Mucosa of descending colon (tissue), 3 donors: Measurements from ENCODE around the gene PTPRN2. TPM values are rescaled to one million over a fixed set of nuclear protein-coding genes. Genes with fewer than 3 reads are reported as not detected.

ENCODE experiments used
- ATAC-seq: fragments of 200-7000 bp; cut with Tn5 transposase; one replicate; pipeline ENCODE4 v1.9.1; 2020; ENCODE audit warnings: mild to moderate bottlenecking, moderate library complexity
- DNase-seq, 3 donors: peaks; one replicate each; pipeline ENCODE4 v3.0.0-alpha.2; 2020
- H3K36me3 ChIP-seq: fragments of 200-600 bp; one replicate; pipeline ENCODE4 v1.8.0; 2021; ENCODE audit warnings: low read depth, mild to moderate bottlenecking
- H3K4me1 ChIP-seq: fragments of 200-600 bp; one replicate; pipeline ENCODE4 v1.8.0; 2021; ENCODE audit warnings: low read depth, mild to moderate bottlenecking
- H3K4me3 ChIP-seq: fragments of 200-600 bp; one replicate; pipeline ENCODE4 v1.8.0; 2021; ENCODE audit warnings: mild to moderate bottlenecking
- H3K9me3 ChIP-seq: fragments of 200-600 bp; one replicate; pipeline ENCODE4 v1.8.0; 2021; ENCODE audit warnings: mild to moderate bottlenecking
- intact Hi-C, 2 donors: fragments of 100-400 bp; cut with DNase I in 1 of 2; cut with micrococcal nuclease in 1 of 2; formaldehyde crosslinking; loops; one replicate each; pipeline versions ENCODE4 v1.11.0 to v1.11.1; 2022; cut with DNase I, micrococcal nuclease
- total RNA-seq, 3 donors: library from RNA; stranded (reverse); fragmentation: NEBNext Ultra II Directional in 2 of 3; extraction: Animal tissue kit (Norgen Biotek cat#: 25700) in 2 of 3; gene quantifications; one replicate each; pipeline versions ENCODE4 v1.2.1 to v1.2.4, GENCODE V29; 2021 to 2023
- TF ChIP-seq, protein P1 (sequence below): fragments of 200-600 bp; IDR thresholded peaks from one replicate; pipeline ENCODE4 v1.8.0; 2022; ENCODE audit warnings: antibody characterized with exemption, mild to moderate bottlenecking
- donor health status: DM: no; HTN: no; CAD: no; lungs with moderate emphysema.
- donor health status: DM: no; HTN: no; CAD: no.
- donor health status: DM: no; HTN: yes; CAD: no.

PTPRN2 gene
- total RNA-seq, 3 donors from 2014 or later = 12.5 to 28.0 (median 26.2) TPM

DNA sequence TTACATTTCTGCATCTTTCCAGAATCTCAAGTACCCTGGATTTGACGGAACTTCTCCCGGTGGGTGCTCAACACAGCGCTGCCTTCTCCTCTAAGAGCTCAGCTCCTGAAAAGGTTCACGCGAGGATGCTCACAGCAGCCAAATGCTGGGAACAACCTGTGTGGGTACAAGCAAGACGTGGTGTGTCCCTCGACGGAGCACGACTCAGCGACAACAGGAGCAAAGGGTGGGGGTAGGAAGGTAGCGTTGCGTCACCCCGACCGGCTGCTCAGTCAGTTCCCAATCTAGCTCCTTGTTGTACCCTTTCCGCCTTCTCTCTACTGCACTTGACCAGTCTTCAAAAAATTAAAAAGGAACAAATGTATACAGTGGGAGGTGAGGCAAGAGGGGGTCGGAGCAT, 117.3 kb downstream of the PTPRN2 start:
- DNase-seq (no peak), ATAC-seq (no peak)
- intact Hi-C loops = no loop called here
- Histone ChIP-seq H3K9me3 (no peaks in the 10 kb centered on the region), H3K4me1 (no peaks in the 10 kb centered on the region), H3K36me3 (no peaks in the 10 kb centered on the region), H3K4me3 (no peak overlapping the region)
- TF ChIP-seq, protein P1, sequence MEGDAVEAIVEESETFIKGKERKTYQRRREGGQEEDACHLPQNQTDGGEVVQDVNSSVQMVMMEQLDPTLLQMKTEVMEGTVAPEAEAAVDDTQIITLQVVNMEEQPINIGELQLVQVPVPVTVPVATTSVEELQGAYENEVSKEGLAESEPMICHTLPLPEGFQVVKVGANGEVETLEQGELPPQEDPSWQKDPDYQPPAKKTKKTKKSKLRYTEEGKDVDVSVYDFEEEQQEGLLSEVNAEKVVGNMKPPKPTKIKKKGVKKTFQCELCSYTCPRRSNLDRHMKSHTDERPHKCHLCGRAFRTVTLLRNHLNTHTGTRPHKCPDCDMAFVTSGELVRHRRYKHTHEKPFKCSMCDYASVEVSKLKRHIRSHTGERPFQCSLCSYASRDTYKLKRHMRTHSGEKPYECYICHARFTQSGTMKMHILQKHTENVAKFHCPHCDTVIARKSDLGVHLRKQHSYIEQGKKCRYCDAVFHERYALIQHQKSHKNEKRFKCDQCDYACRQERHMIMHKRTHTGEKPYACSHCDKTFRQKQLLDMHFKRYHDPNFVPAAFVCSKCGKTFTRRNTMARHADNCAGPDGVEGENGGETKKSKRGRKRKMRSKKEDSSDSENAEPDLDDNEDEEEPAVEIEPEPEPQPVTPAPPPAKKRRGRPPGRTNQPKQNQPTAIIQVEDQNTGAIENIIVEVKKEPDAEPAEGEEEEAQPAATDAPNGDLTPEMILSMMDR = no peak

DNA sequence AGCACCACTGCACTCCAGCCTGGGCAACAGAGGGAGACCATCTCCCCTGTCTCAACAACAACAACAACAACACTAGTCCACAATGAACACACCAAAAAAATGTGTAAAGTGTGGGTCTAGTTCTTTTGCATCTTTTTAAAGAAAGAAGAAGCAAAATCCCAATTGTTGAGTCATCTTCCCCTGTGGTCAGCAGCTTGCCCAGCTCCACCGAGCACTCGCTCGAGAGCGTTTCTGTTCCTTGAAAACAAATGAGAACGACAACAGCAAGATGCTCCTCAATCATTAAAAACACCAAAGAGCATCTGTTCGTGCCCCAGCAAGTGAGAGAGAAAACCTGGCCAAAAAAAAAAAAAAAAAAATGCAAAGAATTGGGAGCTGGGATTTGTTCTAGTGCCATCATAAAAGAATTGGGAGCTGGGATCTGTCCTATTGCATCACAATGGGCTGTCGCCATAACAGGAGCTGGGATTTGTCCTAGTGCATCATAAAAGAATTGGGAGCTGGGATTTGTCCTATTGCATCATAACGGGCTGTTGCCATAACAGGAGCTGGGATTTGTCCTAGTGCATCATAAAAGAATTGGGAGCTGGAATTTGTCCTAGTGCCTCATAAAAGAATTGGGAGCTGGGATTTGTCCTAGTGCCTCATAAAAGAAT, 118.1 kb downstream of the PTPRN2 start:
- intact Hi-C loops = no loop called here
- TF ChIP-seq, protein P1 = no peak
- ATAC-seq (no peak), DNase-seq (no peak)
- no peaks in the 10 kb centered on the region for H3K36me3 ChIP-seq
- H3K4me1 ChIP-seq = no peaks in the 10 kb centered on the region
- H3K4me3 ChIP-seq = no peak overlapping the region
- H3K9me3 ChIP-seq = no peaks in the 10 kb centered on the region

DNA sequence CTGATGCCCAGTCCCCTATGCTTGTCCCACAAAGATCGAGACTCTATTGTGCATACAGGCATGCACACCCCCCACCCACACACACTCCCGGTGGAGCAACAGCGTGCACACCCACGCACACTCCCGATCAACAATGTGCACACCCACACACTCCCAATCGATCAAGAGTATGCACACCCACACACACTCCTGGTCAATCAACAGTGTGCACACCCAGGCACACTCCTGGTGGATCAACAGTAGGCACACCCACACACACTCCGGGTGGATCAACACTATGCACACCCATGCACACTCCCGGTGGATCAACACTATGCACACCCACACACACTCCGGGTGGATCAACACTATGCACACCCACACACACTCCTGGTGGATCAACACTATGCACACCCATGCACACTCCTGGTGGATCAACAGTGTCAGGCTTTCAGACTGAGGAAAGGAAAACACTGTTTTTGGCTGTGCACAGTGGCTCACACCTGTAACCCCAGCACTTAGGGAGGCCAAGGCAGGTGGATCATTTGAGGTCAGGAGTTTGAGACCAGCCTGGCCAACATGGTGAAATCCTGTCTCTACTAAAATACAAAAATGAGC, 118.8 kb downstream of the PTPRN2 start:
- DNase-seq (no peak), ATAC-seq (no peak)
- no peaks in the 10 kb centered on the region for H3K4me1 ChIP-seq
- H3K4me3 ChIP-seq = no peak overlapping the region
- TF ChIP-seq, protein P1 = no peak
- no peaks in the 10 kb centered on the region for H3K9me3 ChIP-seq
- H3K36me3 ChIP-seq = no peaks in the 10 kb centered on the region
- intact Hi-C loops = no loop called here

DNA sequence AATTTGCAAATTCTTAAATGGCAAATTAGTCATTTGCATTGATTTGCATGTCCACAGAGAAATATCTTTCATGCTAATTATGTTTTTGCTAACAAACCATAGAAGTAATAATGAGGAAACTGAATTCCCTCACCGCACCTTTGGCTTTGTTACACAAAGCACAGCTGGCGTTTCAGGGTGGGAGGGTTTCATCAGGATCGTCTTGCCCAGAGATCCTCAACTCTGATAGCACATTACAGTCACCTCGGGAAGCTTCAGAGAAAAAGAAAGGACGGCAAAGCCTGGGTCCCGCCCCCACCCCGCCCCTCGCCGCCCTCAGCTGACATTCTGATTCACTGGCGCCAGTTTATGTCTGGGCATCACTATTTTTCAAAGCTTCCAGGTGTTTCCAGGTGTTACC, 119.4 kb downstream of the PTPRN2 start:
- no peaks in the 10 kb centered on the region for H3K4me1 ChIP-seq
- TF ChIP-seq, protein P1 = no peak
- no peak for ATAC-seq

DNA sequence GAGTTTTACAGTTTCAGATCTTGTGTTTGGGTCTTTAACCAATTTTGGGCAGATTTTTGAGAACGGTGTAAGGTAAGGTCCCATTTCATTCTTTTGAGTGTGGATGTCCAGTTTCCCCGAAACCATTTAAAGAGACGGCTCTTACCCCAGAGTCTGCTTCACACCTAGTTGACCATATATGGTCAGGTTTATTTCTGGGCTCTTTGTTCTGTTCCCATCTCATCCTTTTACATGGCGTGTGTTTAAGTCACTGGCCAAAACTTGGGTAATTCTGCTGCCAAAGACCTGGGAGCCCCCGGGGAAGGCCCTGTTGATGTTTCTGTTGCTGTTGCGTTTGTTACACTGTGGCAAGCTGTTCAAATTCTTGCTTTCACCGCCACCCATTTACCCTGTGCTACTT, 120.1 kb downstream of the PTPRN2 start:
- intact Hi-C loops = no loop called here
- ATAC-seq (no peak), DNase-seq (no peak)
- H3K36me3 ChIP-seq = no peaks in the 10 kb centered on the region
- H3K9me3 ChIP-seq = no peaks in the 10 kb centered on the region
- no peak overlapping the region for H3K4me3 ChIP-seq
- no peaks in the 10 kb centered on the region for H3K4me1 ChIP-seq
- TF ChIP-seq, protein P1 = no peak

More for the DNA sequence above, 119.4 kb downstream of the PTPRN2 start:
- intact Hi-C loops = no loop called here
- Histone ChIP-seq H3K9me3 (no peaks in the 10 kb centered on the region), H3K4me3 (no peak overlapping the region), H3K36me3 (no peaks in the 10 kb centered on the region)
- no peak for DNase-seq
